Activated CD4-positive, alpha-beta T cell treated with anti-CD3 and anti-CD28 coated beads, Interleukin-2, amount 10 ng/mL, durations not matched to agents 7 days and 5 days (primary cell): ENCODE data around the gene KCNQ4. TPM values are rescaled to one million over a fixed set of nuclear protein-coding genes. Genes with fewer than 3 reads are reported as not detected.

Experiments
- CTCF ChIA-PET: fragments of 350-600 bp; sonication (Branson Sonifier 250); formaldehyde crosslinking; loops from one replicate; lab custom pipeline; 2021; ENCODE audit warnings: antibody characterized with exemption; lab: Charles Lee
- POLR2A ChIA-PET: fragments of 350-600 bp; sonication (Branson Sonifier 250); formaldehyde crosslinking; loops from one replicate; lab custom pipeline; 2021; ENCODE audit warnings: antibody characterized with exemption; lab: Charles Lee
- DNase-seq: peaks from one replicate; pipeline ENCODE4 v3.0.0-alpha.2; 2020
- H3K27ac Mint-ChIP-seq: one replicate; pipeline ENCODE4 v1.8.0; 2021; ENCODE audit warnings: mild to moderate bottlenecking, moderate library complexity, mixed read lengths
- H3K27me3 Mint-ChIP-seq: one replicate; pipeline ENCODE4 v1.8.0; 2021; ENCODE audit warnings: mixed read lengths
- H3K36me3 Mint-ChIP-seq: one replicate; pipeline ENCODE4 v1.8.0; 2021; ENCODE audit warnings: low read depth, mixed read lengths
- H3K4me1 Mint-ChIP-seq: one replicate; pipeline ENCODE4 v1.8.0; 2021; ENCODE audit warnings: mixed read lengths
- H3K4me3 Mint-ChIP-seq: one replicate; pipeline ENCODE4 v1.8.0; 2021; ENCODE audit warnings: mild to moderate bottlenecking, moderate library complexity, mixed read lengths
- H3K9me3 Mint-ChIP-seq: one replicate; pipeline ENCODE4 v1.8.0; 2021; ENCODE audit warnings: mixed read lengths
- total RNA-seq, 2 experiments: library from RNA; stranded (reverse); gene quantifications; one replicate each; pipeline ENCODE4 v1.2.3, GENCODE V29; 2021

Gene KCNQ4
- total RNA-seq, 2 experiments from 2014 or later: 0.23 to 0.52 TPM

DNA sequence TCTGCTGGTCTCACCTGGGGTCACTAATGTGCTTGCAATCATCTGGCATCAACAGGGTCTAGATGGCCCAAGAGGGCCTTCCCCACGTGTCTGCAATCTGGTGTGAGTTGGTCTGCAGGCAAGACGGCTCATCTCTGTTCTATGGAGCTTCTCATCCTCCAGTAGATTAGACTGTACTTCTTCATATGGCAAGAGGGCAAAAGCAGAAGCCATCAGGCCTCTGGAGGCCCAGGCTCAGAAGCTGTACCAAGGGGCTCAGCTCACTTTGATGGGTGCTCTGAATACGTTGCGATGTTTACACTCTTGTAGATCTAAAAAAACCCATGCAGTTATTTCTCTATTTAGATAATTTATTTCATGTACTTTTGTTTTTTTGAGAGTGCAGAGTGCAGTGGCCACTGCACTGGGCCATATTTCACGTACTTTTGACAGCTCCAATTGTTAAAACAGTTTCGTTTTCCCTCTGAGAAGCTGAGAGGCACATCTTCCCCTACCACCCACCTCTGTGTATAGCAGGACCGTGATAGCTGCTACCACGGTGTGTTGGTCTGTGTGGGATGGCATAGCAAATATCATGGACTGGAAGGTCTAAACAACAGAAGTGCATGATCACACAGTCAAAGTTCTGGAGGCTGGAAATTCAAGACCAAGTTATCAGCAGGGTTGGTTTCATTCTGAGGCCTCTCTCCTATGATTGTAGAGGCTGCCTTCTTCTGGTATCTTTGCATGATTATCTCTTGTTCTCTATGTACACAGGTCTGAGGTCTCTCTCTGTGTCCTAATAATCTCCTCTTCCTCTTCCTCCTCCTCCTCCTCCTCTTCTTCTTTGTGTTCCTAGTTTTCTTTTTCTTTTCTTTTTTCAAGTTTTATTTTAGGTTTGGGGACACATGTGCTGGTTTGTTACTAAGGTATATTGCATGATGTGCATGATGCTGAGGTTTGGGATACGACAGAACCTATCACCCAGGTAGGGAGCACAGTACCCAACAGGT is 61.6 kb downstream of the KCNQ4 start:
- Mint-ChIP-seq H3K36me3 (no peaks in the 10 kb centered on the region), H3K4me1 (peaks cover 42% of the 10 kb centered on the region), H3K4me3 (peak overlapping the region; percentile 21), H3K9me3 (peaks cover 3% of the 10 kb centered on the region), H3K27me3 (no peaks in the 10 kb centered on the region), H3K27ac (peak overlapping the region; percentile 84)
- peak; percentile 21 for DNase-seq
- POLR2A ChIA-PET: interaction anchor here (0.7 kb wide), 1 partner anchor 135 kb away, joined by 3 read pairs; no protein-coding TSS in a partner anchor
- CTCF ChIA-PET: interaction anchor here (1.0 to 2.2 kb wide), 5 partner anchors 14 to 151 kb away, joined by 3 to 6 read pairs (median 5); no protein-coding TSS in a partner anchor

- Mint-ChIP-seq H3K36me3 (no peaks in the 10 kb centered on the region), H3K4me3 (no peak overlapping the region), H3K4me1 (peaks cover 39% of the 10 kb centered on the region), H3K27ac (no peak overlapping the region), H3K9me3 (peaks cover 3% of the 10 kb centered on the region), H3K27me3 (no peaks in the 10 kb centered on the region)
- ChIA-PET CTCF (no interaction called here), POLR2A (no interaction called here)
- no peak for DNase-seq
These were observed 62.3 kb downstream of the KCNQ4 start for GRCh38 chr1:40845895-40846294.

GRCh38 chr1:40847023-40847745 is 63.6 kb downstream of the KCNQ4 start:
- ChIA-PET POLR2A (no interaction called here), CTCF (interaction anchor here (0.9 kb wide), 1 partner anchor 73 kb away, joined by 3 read pairs; no protein-coding TSS in a partner anchor)
- no peaks in the 10 kb centered on the region for H3K27me3 Mint-ChIP-seq
- no peak for DNase-seq
- H3K4me1 Mint-ChIP-seq: peaks cover 31% of the 10 kb centered on the region
- H3K9me3 Mint-ChIP-seq: peaks cover 3% of the 10 kb centered on the region
- H3K36me3 Mint-ChIP-seq: no peaks in the 10 kb centered on the region
- no peak overlapping the region for H3K27ac Mint-ChIP-seq
- H3K4me3 Mint-ChIP-seq: no peak overlapping the region

- no peaks in the 10 kb centered on the region for H3K9me3 Mint-ChIP-seq
- CTCF ChIA-PET: interaction anchor here (1.1 to 4.3 kb wide), 8 partner anchors 9 to 223 kb away, joined by 3 to 28 read pairs (median 4); no protein-coding TSS in a partner anchor
- no peaks in the 10 kb centered on the region for H3K36me3 Mint-ChIP-seq
- H3K4me3 Mint-ChIP-seq: no peak overlapping the region
- peaks cover 31% of the 10 kb centered on the region for H3K4me1 Mint-ChIP-seq
- no peak for DNase-seq
- H3K27ac Mint-ChIP-seq: no peak overlapping the region
- no peaks in the 10 kb centered on the region for H3K27me3 Mint-ChIP-seq
- POLR2A ChIA-PET: no interaction called here
These were observed 65.1 kb downstream of the KCNQ4 start for GRCh38 chr1:40848530-40849189.

GRCh38 chr1:40849801-40850592 is 66.4 kb downstream of the KCNQ4 start:
- Mint-ChIP-seq H3K36me3 (no peaks in the 10 kb centered on the region), H3K4me3 (no peak overlapping the region), H3K9me3 (no peaks in the 10 kb centered on the region), H3K4me1 (peaks cover 27% of the 10 kb centered on the region), H3K27ac (peak overlapping the region; percentile 64), H3K27me3 (no peaks in the 10 kb centered on the region)
- peak; percentile 85 for DNase-seq
- CTCF ChIA-PET: interaction anchor here (0.5 to 4.3 kb wide), 24 partner anchors 9 to 256 kb away, joined by 3 to 28 read pairs (median 3); partner anchors contain the start of gene NFYC
- POLR2A ChIA-PET: no interaction called here

GRCh38 chr1:40851643-40852042 is 68.1 kb downstream of the KCNQ4 start:
- H3K27me3 Mint-ChIP-seq: no peaks in the 10 kb centered on the region
- H3K27ac Mint-ChIP-seq: no peak overlapping the region
- DNase-seq: no peak
- ChIA-PET CTCF (interaction anchor here (1.0 to 4.3 kb wide), 2 partner anchors 30 to 76 kb away, joined by 3 to 28 read pairs; no protein-coding TSS in a partner anchor), POLR2A (interaction anchor here (0.5 kb wide), 1 partner anchor 345 kb away, joined by 4 read pairs; no protein-coding TSS in a partner anchor)
- H3K4me1 Mint-ChIP-seq: peaks cover 17% of the 10 kb centered on the region
- H3K36me3 Mint-ChIP-seq: no peaks in the 10 kb centered on the region
- H3K4me3 Mint-ChIP-seq: no peak overlapping the region
- H3K9me3 Mint-ChIP-seq: no peaks in the 10 kb centered on the region

GRCh38 chr1:40853113-40853884 is 69.7 kb downstream of the KCNQ4 start:
- Mint-ChIP-seq H3K27ac (no peak overlapping the region), H3K27me3 (peaks cover 5% of the 10 kb centered on the region), H3K9me3 (no peaks in the 10 kb centered on the region), H3K36me3 (no peaks in the 10 kb centered on the region), H3K4me1 (peaks cover 14% of the 10 kb centered on the region), H3K4me3 (no peak overlapping the region)
- ChIA-PET POLR2A (no interaction called here), CTCF (interaction anchor here (1.1 to 1.5 kb wide), 5 partner anchors 9 to 100 kb away, joined by 3 to 5 read pairs (median 3); partner anchors contain the start of gene CITED4)
- DNase-seq: no peak

DNA sequence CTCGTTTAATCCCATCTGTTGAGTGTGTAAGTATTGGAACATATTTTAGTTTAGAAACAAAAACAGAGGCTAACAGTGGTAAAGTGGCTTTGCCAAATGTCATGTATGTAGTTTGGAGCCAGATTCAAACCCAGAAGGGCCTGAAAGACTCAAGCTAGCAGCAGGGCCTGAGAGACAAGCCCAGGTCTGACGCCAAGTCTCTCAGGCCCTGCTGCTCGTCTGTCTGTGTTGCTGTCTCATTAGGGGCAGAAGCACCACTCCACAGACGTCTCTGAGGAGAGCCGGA is 70.2 kb downstream of the KCNQ4 start:
- Mint-ChIP-seq H3K4me1 (peaks cover 13% of the 10 kb centered on the region), H3K27ac (no peak overlapping the region), H3K27me3 (peaks cover 9% of the 10 kb centered on the region), H3K4me3 (no peak overlapping the region), H3K9me3 (no peaks in the 10 kb centered on the region), H3K36me3 (no peaks in the 10 kb centered on the region)
- no peak for DNase-seq
- ChIA-PET POLR2A (no interaction called here), CTCF (interaction anchor here (1.3 to 1.5 kb wide), 4 partner anchors 8 to 99 kb away, joined by 3 to 5 read pairs (median 3); partner anchors contain the start of gene CITED4)

GRCh38 chr1:40855513-40855912 is 71.9 kb downstream of the KCNQ4 start:
- DNase-seq: no peak
- POLR2A ChIA-PET: no interaction called here
- no peaks in the 10 kb centered on the region for H3K36me3 Mint-ChIP-seq
- peaks cover 3% of the 10 kb centered on the region for H3K4me1 Mint-ChIP-seq
- peaks cover 25% of the 10 kb centered on the region for H3K27me3 Mint-ChIP-seq
- no peak overlapping the region for H3K4me3 Mint-ChIP-seq
- CTCF ChIA-PET: no interaction called here
- H3K27ac Mint-ChIP-seq: no peak overlapping the region
- H3K9me3 Mint-ChIP-seq: no peaks in the 10 kb centered on the region

GRCh38 chr1:40856116-40856515 is 72.5 kb downstream of the KCNQ4 start:
- DNase-seq: no peak
- H3K4me1 Mint-ChIP-seq: peaks cover 7% of the 10 kb centered on the region
- no peak overlapping the region for H3K4me3 Mint-ChIP-seq
- H3K27me3 Mint-ChIP-seq: peaks cover 31% of the 10 kb centered on the region
- CTCF ChIA-PET: interaction anchor here (1.7 kb wide), 1 partner anchor 97 kb away, joined by 5 read pairs; no protein-coding TSS in a partner anchor
- peaks cover 2% of the 10 kb centered on the region for H3K36me3 Mint-ChIP-seq
- POLR2A ChIA-PET: no interaction called here
- no peak overlapping the region for H3K27ac Mint-ChIP-seq
- H3K9me3 Mint-ChIP-seq: no peaks in the 10 kb centered on the region

- peaks cover 31% of the 10 kb centered on the region for H3K27me3 Mint-ChIP-seq
- H3K9me3 Mint-ChIP-seq: no peaks in the 10 kb centered on the region
- DNase-seq: no peak
- no peak overlapping the region for H3K4me3 Mint-ChIP-seq
- no peak overlapping the region for H3K27ac Mint-ChIP-seq
- ChIA-PET CTCF (interaction anchor here (0.7 to 1.7 kb wide), 3 partner anchors 8 to 169 kb away, joined by 3 to 5 read pairs (median 5); no protein-coding TSS in a partner anchor), POLR2A (no interaction called here)
- peaks cover 7% of the 10 kb centered on the region for H3K4me1 Mint-ChIP-seq
- H3K36me3 Mint-ChIP-seq: peaks cover 2% of the 10 kb centered on the region
These were observed 73.2 kb downstream of the KCNQ4 start for GRCh38 chr1:40856656-40857302.
